ENCODE measurements around the gene IL1RAP.
"Not testable (repeated sequence)": the region's sequence is repeated elsewhere in the genome, so short reads cannot be mapped to it uniquely, and the experiment has no call there.

IL1RAP gene

GRCh38 chr3:190671658-190672057 is 157.8 kb downstream of the IL1RAP start:
- no peak for DNase-seq (ENCODE audit: low spot score)

- DNase-seq (ENCODE audit: low spot score) = no peak
Observed at GRCh38 chr3:190673148-190673547, 159.3 kb downstream of the IL1RAP start.

- no peak for DNase-seq (ENCODE audit: low spot score)
Observed at GRCh38 chr3:190676481-190676880, 162.6 kb downstream of the IL1RAP start.

GRCh38 chr3:190677001-190677400 is 163.1 kb downstream of the IL1RAP start:
- DNase-seq (ENCODE audit: low spot score) = no peak

- DNase-seq (ENCODE audit: low spot score) = not testable (repeated sequence)
Observed at GRCh38 chr3:190677868-190678267, 164.0 kb downstream of the IL1RAP start.

GRCh38 chr3:190680691-190681090 is 166.8 kb downstream of the IL1RAP start:
- no peak for DNase-seq (ENCODE audit: low spot score)

GRCh38 chr3:190684776-190685175 is 170.9 kb downstream of the IL1RAP start:
- DNase-seq (ENCODE audit: low spot score) = no peak

- DNase-seq (ENCODE audit: low spot score) = no peak
Observed at GRCh38 chr3:190686011-190686410, 172.1 kb downstream of the IL1RAP start.

GRCh38 chr3:190690246-190690645 is 176.4 kb downstream of the IL1RAP start:
- no peak for DNase-seq (ENCODE audit: low spot score)

- peak; percentile 22 for DNase-seq (ENCODE audit: low spot score)
Observed at GRCh38 chr3:190692256-190692655, 178.4 kb downstream of the IL1RAP start.

GRCh38 chr3:190694335-190695001 is 180.6 kb downstream of the IL1RAP start:
- no peak for DNase-seq (ENCODE audit: low spot score)

- DNase-seq (ENCODE audit: low spot score) = no peak
Observed at GRCh38 chr3:190695225-190695624, 181.3 kb downstream of the IL1RAP start.

GRCh38 chr3:190695994-190696393 is 182.1 kb downstream of the IL1RAP start:
- no peak for DNase-seq (ENCODE audit: low spot score)

GRCh38 chr3:190696777-190697501 is 183.1 kb downstream of the IL1RAP start:
- DNase-seq (ENCODE audit: low spot score) = peak; percentile 33

GRCh38 chr3:190697502-190697830 is 183.6 kb downstream of the IL1RAP start:
- DNase-seq (ENCODE audit: low spot score) = no peak

GRCh38 chr3:190697901-190698300 is 184.0 kb downstream of the IL1RAP start:
- peak; percentile 51 for DNase-seq (ENCODE audit: low spot score)

GRCh38 chr3:190699776-190700175 is 185.9 kb downstream of the IL1RAP start:
- DNase-seq (ENCODE audit: low spot score) = no peak

- DNase-seq (ENCODE audit: low spot score) = peak; percentile 73
Observed at GRCh38 chr3:190701096-190701532, 187.2 kb downstream of the IL1RAP start.

- DNase-seq (ENCODE audit: low spot score) = no peak
Observed at GRCh38 chr3:190706582-190706981, 192.7 kb downstream of the IL1RAP start.

Measured in kidney tubule cell (primary cell).